Neural cell (in vitro differentiated cells): ENCODE measurements around the gene LRRC36. TPM values are rescaled to one million over a fixed set of nuclear protein-coding genes. Genes with fewer than 3 reads are reported as not detected.

Experiments
- H2AFZ ChIP-seq: fragments of 200-600, 300-800 bp; sonication (generic), shearing (Covaris generic); 2 replicates; pipeline ENCODE4 v1.6.0; 2014; ENCODE audit warnings: low read depth, mild to moderate bottlenecking, antibody characterized with exemption, low read length, moderate library complexity
- H3F3A ChIP-seq: fragments of 200-600 bp; shearing (Covaris generic); 2 replicates; pipeline ENCODE4 v1.6.1; 2016; ENCODE audit warnings: mild to moderate bottlenecking, moderate library complexity, mixed read lengths, antibody characterized with exemption, low read length; ENCODE audit not compliant: insufficient read depth, poor library complexity, severe bottlenecking
- H3K27ac ChIP-seq: fragments of 200-600, 300-800 bp; sonication (generic), shearing (Covaris generic); 2 replicates; pipeline ENCODE4 v1.5.1; 2014; ENCODE audit warnings: mild to moderate bottlenecking, low read length, moderate library complexity
- H3K27me3 ChIP-seq: fragments of 300-800, 200-600 bp; sonication (generic), shearing (Covaris generic); 2 replicates; pipeline ENCODE4 v1.6.0; 2014; ENCODE audit warnings: mild to moderate bottlenecking, low read depth, low read length, moderate library complexity; ENCODE audit not compliant: insufficient read depth
- H3K36me3 ChIP-seq: fragments of 300-800, 200-600 bp; sonication (generic), shearing (Covaris generic); 2 replicates; pipeline ENCODE4 v1.5.1; 2014; ENCODE audit warnings: mild to moderate bottlenecking, antibody characterized with exemption, low read length, moderate library complexity; ENCODE audit not compliant: insufficient read depth
- H3K4me2 ChIP-seq: fragments of 300-800, 200-600 bp; sonication (generic), shearing (Covaris generic); 2 replicates; pipeline ENCODE4 v1.6.0; 2014; ENCODE audit warnings: mild to moderate bottlenecking, low read length
- H3K4me3 ChIP-seq: fragments of 300-800, 200-600 bp; sonication (generic), shearing (Covaris generic); 2 replicates; pipeline ENCODE4 v1.5.1; 2014; ENCODE audit warnings: mild to moderate bottlenecking, low read length, moderate library complexity
- H3K79me2 ChIP-seq: fragments of 200-600 bp; shearing (Covaris generic); replicated peaks from 2 replicates; pipeline ENCODE4 v1.6.0; 2014; ENCODE audit warnings: mild to moderate bottlenecking, low read length, moderate library complexity; ENCODE audit not compliant: insufficient read depth
- H3K9ac ChIP-seq: fragments of 300-800, 200-600 bp; sonication (generic), shearing (Covaris generic); 2 replicates; pipeline ENCODE4 v1.6.1; 2016; ENCODE audit warnings: mild to moderate bottlenecking, low read length, mixed read lengths
- H3K9me2 ChIP-seq: fragments of 200-600 bp; shearing (Covaris generic); 2 replicates; pipeline ENCODE4 v1.6.1; 2016; ENCODE audit warnings: mild to moderate bottlenecking, low read length, mixed read lengths; ENCODE audit not compliant: insufficient read depth
- H3K9me3 ChIP-seq: fragments of 200-600, 300-800 bp; sonication (generic), shearing (Covaris generic); 2 replicates; pipeline ENCODE4 v1.6.1; 2016; ENCODE audit warnings: mild to moderate bottlenecking, mixed run types, low read length, moderate library complexity, mixed read lengths
- H4K20me1 ChIP-seq: fragments of 200-600 bp; shearing (Covaris generic); 2 replicates; pipeline ENCODE4 v1.6.1; 2016; ENCODE audit warnings: mild to moderate bottlenecking, mixed run types; ENCODE audit not compliant: insufficient read depth
- CTCF ChIP-seq: fragments of 450-650 bp; IDR thresholded peaks from 2 replicates; pipeline ENCODE4 v1.5.1; 2014; ENCODE audit warnings: antibody characterized with exemption, mild to moderate bottlenecking, moderate library complexity; ENCODE audit not compliant: poor library complexity, severe bottlenecking
- EP300 ChIP-seq: fragments of 450-650 bp; conservative IDR thresholded peaks from 2 replicates; pipeline ENCODE4 v1.6.1; 2014; ENCODE audit warnings: antibody characterized with exemption, mild to moderate bottlenecking, moderate library complexity; ENCODE audit not compliant: poor library complexity, severe bottlenecking
- EZH2 ChIP-seq: fragments of 200-600, 300-800 bp; shearing (Covaris generic), sonication (generic); IDR thresholded peaks from 2 replicates; pipeline ENCODE4 v1.6.1; 2014; ENCODE audit warnings: antibody characterized with exemption, low read length, borderline replicate concordance, mild to moderate bottlenecking; ENCODE audit not compliant: insufficient read depth, poor library complexity, severe bottlenecking
- MXI1 ChIP-seq: fragments of 450-650 bp; conservative IDR thresholded peaks from 2 replicates; pipeline ENCODE4 v1.6.1; 2014; ENCODE audit warnings: antibody characterized with exemption, mild to moderate bottlenecking; ENCODE audit not compliant: poor library complexity, severe bottlenecking
- POLR2AphosphoS5 ChIP-seq: IDR thresholded peaks from 2 replicates; pipeline ENCODE4 v1.6.1; 2012
- RAD21 ChIP-seq: fragments of 450-650 bp; conservative IDR thresholded peaks from 2 replicates; pipeline ENCODE4 v1.6.1; 2014; ENCODE audit warnings: antibody characterized with exemption, mild to moderate bottlenecking, moderate library complexity
- REST ChIP-seq: IDR thresholded peaks from 2 replicates; pipeline ENCODE4 v1.6.1; 2012; ENCODE audit warnings: borderline replicate concordance
- SMC3 ChIP-seq: fragments of 450-650 bp; conservative IDR thresholded peaks from 2 replicates; pipeline ENCODE4 v1.6.1; 2014; ENCODE audit warnings: antibody characterized with exemption, mild to moderate bottlenecking, moderate library complexity; ENCODE audit not compliant: poor library complexity
- TAF1 ChIP-seq: IDR thresholded peaks from 2 replicates; pipeline ENCODE4 v1.6.1; 2012; ENCODE audit warnings: low read depth
- polyA plus RNA-seq: library from polyadenylated mRNA; depleted of rRNA; stranded (reverse); fragments of >200 nt; gene quantifications from 2 replicates; pipeline ENCODE4 v1.2.3, GENCODE V29; 2014

LRRC36 gene
- polyA plus RNA-seq, 1 donor from 2014 or later, result 1.6 TPM

- H3K4me3 ChIP-seq, result no peak overlapping the region
- no peaks in the 10 kb centered on the region for H4K20me1 ChIP-seq
- H3K9me2 ChIP-seq, result no peaks in the 10 kb centered on the region
- H3K9me3 ChIP-seq, result no peaks in the 10 kb centered on the region
- no peak overlapping the region for H3K27ac ChIP-seq
- H3K36me3 ChIP-seq, result no peaks in the 10 kb centered on the region
- no peaks in the 10 kb centered on the region for H3K79me2 ChIP-seq
- peaks cover 8% of the 10 kb centered on the region for H3K27me3 ChIP-seq
- H3F3A ChIP-seq, result no peaks in the 10 kb centered on the region
- H3K9ac ChIP-seq, result no peak overlapping the region
- H2AFZ ChIP-seq, result no peak overlapping the region
- TF ChIP-seq TAF1 (no peak), SMC3 (no peak), MXI1 (no peak), RAD21 (no peak), CTCF (no peak), EP300 (no peak), POLR2AphosphoS5 (no peak), EZH2 (no peak), REST (no peak)
- H3K4me2 ChIP-seq, result no peak overlapping the region
Measured at GRCh38 chr16:67423611-67424260, 97.1 kb downstream of the LRRC36 start.

GRCh38 chr16:67424261-67424615 is 97.6 kb downstream of the LRRC36 start:
- Histone ChIP-seq H3K27ac (no peak overlapping the region), H3K4me3 (no peak overlapping the region)

More at GRCh38 chr16:67424261-67424615, 97.6 kb downstream of the LRRC36 start:
- H3K27me3 ChIP-seq, result peaks cover 13% of the 10 kb centered on the region
- TF ChIP-seq EZH2 (no peak), POLR2AphosphoS5 (no peak), CTCF (no peak), SMC3 (no peak), RAD21 (no peak), EP300 (no peak), MXI1 (no peak), TAF1 (no peak), REST (no peak)
- H3K9me2 ChIP-seq, result no peaks in the 10 kb centered on the region
- H3K9me3 ChIP-seq, result no peaks in the 10 kb centered on the region
- H3F3A ChIP-seq, result no peaks in the 10 kb centered on the region
- no peak overlapping the region for H2AFZ ChIP-seq
- no peaks in the 10 kb centered on the region for H4K20me1 ChIP-seq
- no peak overlapping the region for H3K9ac ChIP-seq
- no peaks in the 10 kb centered on the region for H3K79me2 ChIP-seq
- H3K36me3 ChIP-seq, result no peaks in the 10 kb centered on the region
- no peak overlapping the region for H3K4me2 ChIP-seq
